Measurements from ENCODE around the gene ZNF423.

DNA sequence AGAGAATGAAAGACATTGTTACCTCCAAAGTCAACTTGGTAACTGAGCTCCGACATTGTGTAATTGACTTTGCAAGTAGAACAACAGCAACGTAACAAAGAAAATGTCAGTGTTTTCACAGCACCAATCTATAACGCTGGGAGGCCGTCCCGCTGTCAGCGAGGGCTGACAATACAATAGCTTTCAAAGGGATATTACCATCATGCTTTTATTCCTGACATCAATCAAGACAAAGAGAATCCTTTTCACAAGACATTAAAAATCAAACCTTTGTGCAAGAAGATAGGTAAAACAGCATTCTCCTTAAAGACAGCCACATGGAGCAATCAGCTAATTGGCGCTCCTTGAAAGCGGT lies 6.2 kb downstream of the ZNF423 start:
- TF ChIP-seq, protein P1, sequence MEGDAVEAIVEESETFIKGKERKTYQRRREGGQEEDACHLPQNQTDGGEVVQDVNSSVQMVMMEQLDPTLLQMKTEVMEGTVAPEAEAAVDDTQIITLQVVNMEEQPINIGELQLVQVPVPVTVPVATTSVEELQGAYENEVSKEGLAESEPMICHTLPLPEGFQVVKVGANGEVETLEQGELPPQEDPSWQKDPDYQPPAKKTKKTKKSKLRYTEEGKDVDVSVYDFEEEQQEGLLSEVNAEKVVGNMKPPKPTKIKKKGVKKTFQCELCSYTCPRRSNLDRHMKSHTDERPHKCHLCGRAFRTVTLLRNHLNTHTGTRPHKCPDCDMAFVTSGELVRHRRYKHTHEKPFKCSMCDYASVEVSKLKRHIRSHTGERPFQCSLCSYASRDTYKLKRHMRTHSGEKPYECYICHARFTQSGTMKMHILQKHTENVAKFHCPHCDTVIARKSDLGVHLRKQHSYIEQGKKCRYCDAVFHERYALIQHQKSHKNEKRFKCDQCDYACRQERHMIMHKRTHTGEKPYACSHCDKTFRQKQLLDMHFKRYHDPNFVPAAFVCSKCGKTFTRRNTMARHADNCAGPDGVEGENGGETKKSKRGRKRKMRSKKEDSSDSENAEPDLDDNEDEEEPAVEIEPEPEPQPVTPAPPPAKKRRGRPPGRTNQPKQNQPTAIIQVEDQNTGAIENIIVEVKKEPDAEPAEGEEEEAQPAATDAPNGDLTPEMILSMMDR (conservative IDR thresholded peaks at IDR 0.05; ENCODE audit: low read depth, low read length), result no peak
- TF ChIP-seq EZH2 (IDR thresholded peaks at IDR 0.05; ENCODE audit: borderline replicate concordance, low read depth, low read length, poor library complexity, severe bottlenecking), result no peak
